HepG2 (cell line): ENCODE data around the gene RBFOX1. TPM values are rescaled to one million over a fixed set of nuclear protein-coding genes. Genes with fewer than 3 reads are reported as not detected.

Source experiments
- ATAC-seq: fragments of 200-7000 bp; cut with Tn5 transposase; 3 replicates; pipeline ENCODE4 v1.9.1; 2020; ENCODE audit warnings: mild to moderate bottlenecking, moderate library complexity
- BruUV-seq: library from RNA; stranded (reverse); fragments of 400-500 nt; replicated peaks from 2 replicates; lab custom pipeline; 2021; lab: Mats Ljungman, UMichigan
- CTCF ChIA-PET: fragments of 300-600 bp; formaldehyde crosslinking; extraction: SDS; loops from one replicate; lab custom pipeline; 2021; ENCODE audit warnings: low total read pairs, inconsistent platforms, low intra/inter-chr PET ratio; lab: Yijun Ruan, JAX
- POLR2A ChIA-PET: fragments of 350-600 bp; sonication (Branson Sonifier 250); formaldehyde crosslinking; loops from one replicate; lab custom pipeline; 2020; ENCODE audit warnings: antibody characterized with exemption, inconsistent platforms; lab: Yijun Ruan, JAX
- DNase-seq: peaks from one replicate; pipeline ENCODE4 v3.0.0-alpha.2; 2015; ENCODE audit warnings: low spot score
- FAIRE-seq: peaks from 3 replicates; lab custom pipeline; 2011; peaks lifted over from hg19 to GRCh38; lab: Jason Lieb, UNC
- H2AFZ ChIP-seq: one replicate; pipeline ENCODE4 v1.6.1; 2011; ENCODE audit warnings: low read length, inconsistent platforms
- H3K27ac ChIP-seq: fragments of 300-600 bp; 3 replicates; pipeline ENCODE4 v1.8.0; 2011; ENCODE audit warnings: mixed run types, mild to moderate bottlenecking, mixed read lengths, low read length, inconsistent platforms; ENCODE audit not compliant: insufficient read depth; ENCODE audit errors: extremely low read length
- H3K27me3 ChIP-seq, 2 experiments: fragments of 200-600 bp in 1 of 2; 2 replicates in 1 of 2; 3 replicates in 1 of 2; pipeline versions ENCODE4 v1.6.0 to v1.8.0; 2011; ENCODE audit warnings: low read length in 2 of 2, mild to moderate bottlenecking in 2 of 2, moderate library complexity in 2 of 2, inconsistent platforms in 1 of 2; ENCODE audit not compliant: insufficient read depth in 2 of 2, control insufficient read depth in 1 of 2
- H3K36me3 ChIP-seq, 2 experiments: fragments of 200-600 bp in 1 of 2; replicated peaks in 1 of 2; 2 replicates in 1 of 2; 3 replicates in 1 of 2; pipeline versions ENCODE4 v1.5.1 to v1.8.0; 2011; ENCODE audit warnings: low read length in 2 of 2, inconsistent platforms in 1 of 2; ENCODE audit not compliant: insufficient read depth in 2 of 2, control insufficient read depth in 1 of 2
- H3K4me1 ChIP-seq: 2 replicates; pipeline ENCODE4 v1.5.1; 2012; ENCODE audit warnings: low read length, inconsistent platforms; ENCODE audit not compliant: insufficient read depth
- H3K4me2 ChIP-seq: 2 replicates; pipeline ENCODE4 v1.6.0; 2011; ENCODE audit warnings: low read depth, low read length, inconsistent platforms
- H3K4me3 ChIP-seq, 3 experiments: fragments of 200-600 bp in 1 of 3; sonication (generic), shearing (Covaris generic) in 1 of 3; replicated peaks in 1 of 3; 2 replicates each; pipeline ENCODE4 v1.5.1; 2011 to 2016; ENCODE audit warnings: low read length in 3 of 3, inconsistent platforms in 2 of 3, low read depth in 2 of 3, mild to moderate bottlenecking in 2 of 3, control low read depth in 1 of 3, mixed read lengths in 1 of 3; ENCODE audit not compliant: insufficient read depth in 1 of 3
- H3K79me2 ChIP-seq: one replicate; pipeline ENCODE4 v1.6.1; 2011; ENCODE audit warnings: low read length, inconsistent platforms; ENCODE audit not compliant: insufficient read depth
- H3K9ac ChIP-seq: 2 replicates; pipeline ENCODE4 v1.6.0; 2011; ENCODE audit warnings: mild to moderate bottlenecking, low read depth, low read length, inconsistent platforms; ENCODE audit not compliant: insufficient read depth
- H3K9me3 ChIP-seq: 2 replicates; pipeline ENCODE4 v1.5.1; 2012; ENCODE audit warnings: mild to moderate bottlenecking, low read length
- H4K20me1 ChIP-seq: 2 replicates; pipeline ENCODE4 v1.6.0; 2011; ENCODE audit warnings: inconsistent platforms, mild to moderate bottlenecking, low read length, moderate library complexity; ENCODE audit not compliant: insufficient read depth
- SRSF9 ChIP-seq: fragments of 200-400 bp; formaldehyde crosslinking; IDR thresholded peaks from 2 replicates; pipeline ENCODE4 v1.6.1; 2018; ENCODE audit warnings: borderline replicate concordance, mild to moderate bottlenecking, low read depth, low read length; ENCODE audit not compliant: insufficient read depth, poor library complexity, severe bottlenecking
- ZC3H4 ChIP-seq: sonication (generic); formaldehyde crosslinking; IDR thresholded peaks from 2 replicates; pipeline ENCODE4 v1.4.0; 2020; ENCODE audit warnings: missing genetic modification reagents, borderline replicate concordance
- ZNF225 ChIP-seq: sonication (generic); formaldehyde crosslinking; IDR thresholded peaks from 2 replicates; pipeline ENCODE4 v1.4.0; 2020; ENCODE audit warnings: mild to moderate bottlenecking, missing genetic modification reagents
- WGBS: methylation state at CpG from one replicate; pipeline ENCODE4 v1.1.6; 2017; ENCODE audit warnings: low lambda C conversion rate; 5-methylcytosine and 5-hydroxymethylcytosine counted together
- in situ Hi-C: cut with HindIII; loops from 2 replicates; pipeline ENCODE4 v1.10.0; 2017; ENCODE audit warnings: low pct_unique_long_range_greater_than_20kb; ENCODE audit not compliant: extremely low pct_ligation_motif_present
- intact Hi-C: fragments of 100-400 bp; cut with micrococcal nuclease; formaldehyde crosslinking; loops from one replicate; pipeline ENCODE4 v1.10.0; 2022; ENCODE audit not compliant: unreplicated experiment
- polyA plus RNA-seq, 8 experiments: library from polyadenylated mRNA; depleted of rRNA in 3 of 8; stranded (reverse) in 7 of 8; unstranded in 1 of 8; fragments of >200 nt; fragmentation: Illumina TruSeq in 4 of 8; extraction: Trizol in 4 of 8; gene quantifications; 2 replicates each; pipeline versions ENCODE4 v1.2.1 to v1.2.3, GENCODE V29; 2011 to 2016; ENCODE audit warnings: low read depth in 4 of 8, missing spikeins in 1 of 8, mixed read lengths in 1 of 8; ENCODE audit not compliant: insufficient read depth in 1 of 8
- total RNA-seq, 5 experiments: library from RNA; depleted of rRNA; stranded (reverse); fragments of >200 nt; fragmentation: Illumina TruSeq; extraction: Trizol; gene quantifications; 2 replicates each; pipeline ENCODE4 v1.2.3, GENCODE V29; 2016; ENCODE audit warnings: low read depth in 1 of 5
- TF ChIP-seq, protein P1 (sequence below): sonication (generic); formaldehyde crosslinking; IDR thresholded peaks from 2 replicates; pipeline ENCODE4 v1.8.0; 2022; ENCODE audit warnings: missing genetic modification reagents, low read depth, mild to moderate bottlenecking, borderline replicate concordance
- TF ChIP-seq, protein P2 (sequence below), 2 experiments: IDR thresholded peaks; 2 replicates each; pipeline ENCODE4 v1.6.1; 2011 to 2012; ENCODE audit warnings: low read length in 2 of 2, borderline replicate concordance in 1 of 2, low read depth in 1 of 2, mild to moderate bottlenecking in 1 of 2, moderate library complexity in 1 of 2

Gene RBFOX1
- total and polyA plus RNA-seq, 2 of the 13 experiments (the other 11 are each of a cell fraction or from before 2014, with no cell fraction given): not detected

DNA sequence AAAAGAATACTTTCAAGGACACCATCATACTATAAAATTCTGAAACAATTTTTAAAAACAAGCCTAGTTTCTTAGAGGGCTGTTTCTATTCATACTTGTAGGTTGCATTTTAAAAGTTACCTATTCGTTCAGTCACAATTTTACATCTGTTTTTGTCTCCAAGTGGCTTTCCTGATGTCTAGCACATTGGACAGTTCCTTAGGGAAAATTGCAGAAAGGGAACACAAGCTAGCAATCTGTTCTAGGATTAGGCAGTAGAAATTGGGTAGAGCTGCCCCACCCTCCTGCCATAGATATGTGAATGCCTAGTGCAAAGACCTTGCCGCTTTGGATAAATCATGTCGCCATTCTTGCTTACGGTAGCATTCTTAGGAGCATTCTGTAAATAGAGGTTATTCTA, 358.9 kb downstream of the RBFOX1 start:
- TF ChIP-seq, protein P1, sequence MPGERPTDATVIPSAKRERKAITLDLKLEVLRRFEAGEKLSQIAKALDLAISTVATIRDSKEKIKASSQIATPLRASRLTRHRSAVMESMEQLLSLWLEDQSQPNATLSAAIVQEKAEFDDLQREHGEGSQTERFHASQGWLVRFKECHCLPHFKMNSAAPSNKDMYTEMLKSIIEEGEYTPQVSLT: no peak
- no peak for TF ChIP-seq ZNF225
- TF ChIP-seq, protein P2, sequence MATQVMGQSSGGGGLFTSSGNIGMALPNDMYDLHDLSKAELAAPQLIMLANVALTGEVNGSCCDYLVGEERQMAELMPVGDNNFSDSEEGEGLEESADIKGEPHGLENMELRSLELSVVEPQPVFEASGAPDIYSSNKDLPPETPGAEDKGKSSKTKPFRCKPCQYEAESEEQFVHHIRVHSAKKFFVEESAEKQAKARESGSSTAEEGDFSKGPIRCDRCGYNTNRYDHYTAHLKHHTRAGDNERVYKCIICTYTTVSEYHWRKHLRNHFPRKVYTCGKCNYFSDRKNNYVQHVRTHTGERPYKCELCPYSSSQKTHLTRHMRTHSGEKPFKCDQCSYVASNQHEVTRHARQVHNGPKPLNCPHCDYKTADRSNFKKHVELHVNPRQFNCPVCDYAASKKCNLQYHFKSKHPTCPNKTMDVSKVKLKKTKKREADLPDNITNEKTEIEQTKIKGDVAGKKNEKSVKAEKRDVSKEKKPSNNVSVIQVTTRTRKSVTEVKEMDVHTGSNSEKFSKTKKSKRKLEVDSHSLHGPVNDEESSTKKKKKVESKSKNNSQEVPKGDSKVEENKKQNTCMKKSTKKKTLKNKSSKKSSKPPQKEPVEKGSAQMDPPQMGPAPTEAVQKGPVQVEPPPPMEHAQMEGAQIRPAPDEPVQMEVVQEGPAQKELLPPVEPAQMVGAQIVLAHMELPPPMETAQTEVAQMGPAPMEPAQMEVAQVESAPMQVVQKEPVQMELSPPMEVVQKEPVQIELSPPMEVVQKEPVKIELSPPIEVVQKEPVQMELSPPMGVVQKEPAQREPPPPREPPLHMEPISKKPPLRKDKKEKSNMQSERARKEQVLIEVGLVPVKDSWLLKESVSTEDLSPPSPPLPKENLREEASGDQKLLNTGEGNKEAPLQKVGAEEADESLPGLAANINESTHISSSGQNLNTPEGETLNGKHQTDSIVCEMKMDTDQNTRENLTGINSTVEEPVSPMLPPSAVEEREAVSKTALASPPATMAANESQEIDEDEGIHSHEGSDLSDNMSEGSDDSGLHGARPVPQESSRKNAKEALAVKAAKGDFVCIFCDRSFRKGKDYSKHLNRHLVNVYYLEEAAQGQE (IDR thresholded peaks at IDR 0.05; ENCODE audit: borderline replicate concordance in 1 of 2, low read depth in 1 of 2, low read length in 2 of 2): peak in 1 of 2 experiments; percentile 75; a peak in 3 of 4 replicates
- peak; percentile 51 for TF ChIP-seq SRSF9
- TF ChIP-seq ZC3H4 (CRISPR knock-in tag): no peak
- in situ Hi-C loops (no loop called here), intact Hi-C loops (no loop called here)
- no peaks in the 10 kb centered on the region for H3K36me3 ChIP-seq
- H3K4me1 ChIP-seq: no peaks in the 10 kb centered on the region
- ATAC-seq (no peak), FAIRE-seq (no peak), DNase-seq (no peak)
- H3K4me3 ChIP-seq: no peak overlapping the region
- H3K27ac ChIP-seq: no peak overlapping the region
- 65% methylated on average over 4 of the region's 4 CpGs for WGBS
- ChIA-PET CTCF (no interaction called here), POLR2A (no interaction called here)
- no peaks in the 10 kb centered on the region for H4K20me1 ChIP-seq
- no peaks in the 10 kb centered on the region for H3K27me3 ChIP-seq
- no peaks in the 10 kb centered on the region for H3K79me2 ChIP-seq
- H3K9me3 ChIP-seq: peaks cover 34% of the 10 kb centered on the region
- H3K9ac ChIP-seq: no peak overlapping the region
- no peak overlapping the region for H2AFZ ChIP-seq
- H3K4me2 ChIP-seq: no peak overlapping the region
- BruUV-seq: no TSS peak
